ENCODE measurements around the gene CRAMP1. TPM values are rescaled to one million over a fixed set of nuclear protein-coding genes. Genes with fewer than 3 reads are reported as not detected.
A peak's percentile ranks its signal among the peaks of the same experiment; 100 is the strongest.

Gene CRAMP1
- total RNA-seq, 1 donor from 2014 or later = 24.1 TPM

GRCh38 chr16:1677339-1677738 is 65.2 kb downstream of the CRAMP1 start:
- intact Hi-C loops (cut with DNase I) = no loop called here
- Histone ChIP-seq H3K27ac (no peak overlapping the region), H3K27me3 (ENCODE audit: low read depth) (no peaks in the 10 kb centered on the region), H3K4me1 (peaks cover 14% of the 10 kb centered on the region), H3K9me3 (no peaks in the 10 kb centered on the region), H3K36me3 (peaks cover 34% of the 10 kb centered on the region), H3K4me3 (peak overlapping the region; percentile 77)
- ATAC-seq (no peak), DNase-seq (no peak)
- TF ChIP-seq, protein P1, sequence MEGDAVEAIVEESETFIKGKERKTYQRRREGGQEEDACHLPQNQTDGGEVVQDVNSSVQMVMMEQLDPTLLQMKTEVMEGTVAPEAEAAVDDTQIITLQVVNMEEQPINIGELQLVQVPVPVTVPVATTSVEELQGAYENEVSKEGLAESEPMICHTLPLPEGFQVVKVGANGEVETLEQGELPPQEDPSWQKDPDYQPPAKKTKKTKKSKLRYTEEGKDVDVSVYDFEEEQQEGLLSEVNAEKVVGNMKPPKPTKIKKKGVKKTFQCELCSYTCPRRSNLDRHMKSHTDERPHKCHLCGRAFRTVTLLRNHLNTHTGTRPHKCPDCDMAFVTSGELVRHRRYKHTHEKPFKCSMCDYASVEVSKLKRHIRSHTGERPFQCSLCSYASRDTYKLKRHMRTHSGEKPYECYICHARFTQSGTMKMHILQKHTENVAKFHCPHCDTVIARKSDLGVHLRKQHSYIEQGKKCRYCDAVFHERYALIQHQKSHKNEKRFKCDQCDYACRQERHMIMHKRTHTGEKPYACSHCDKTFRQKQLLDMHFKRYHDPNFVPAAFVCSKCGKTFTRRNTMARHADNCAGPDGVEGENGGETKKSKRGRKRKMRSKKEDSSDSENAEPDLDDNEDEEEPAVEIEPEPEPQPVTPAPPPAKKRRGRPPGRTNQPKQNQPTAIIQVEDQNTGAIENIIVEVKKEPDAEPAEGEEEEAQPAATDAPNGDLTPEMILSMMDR (IDR thresholded peaks at IDR 0.05) = no peak

GRCh38 chr16:1677942-1678499 is 65.9 kb downstream of the CRAMP1 start, which contains the start of gene JPT2:
JPT2 (plus strand) TSS chr16:1678279; CDS start chr16:1678313, 34 bp downstream.
- H3K4me1 ChIP-seq = peaks cover 14% of the 10 kb centered on the region
- ATAC-seq = peak; percentile 99
- intact Hi-C loops (cut with DNase I) = no loop called here
- peak within 1 kb of the TSS; percentile 77 for H3K27ac ChIP-seq
- no peaks in the 10 kb centered on the region for H3K27me3 ChIP-seq (ENCODE audit: low read depth)
- H3K36me3 ChIP-seq = peaks cover 28% of the 10 kb centered on the region
- peak within 1 kb of the TSS; percentile 77 for H3K4me3 ChIP-seq
- H3K9me3 ChIP-seq = no peaks in the 10 kb centered on the region
- TF ChIP-seq, protein P1 (IDR thresholded peaks at IDR 0.05) = no peak
- DNase-seq = peak; percentile 98

- intact Hi-C loops (cut with DNase I) = no loop called here
- DNase-seq (peak; percentile 62), ATAC-seq (peak; percentile 49 to 57)
- no peaks in the 10 kb centered on the region for H3K27me3 ChIP-seq (ENCODE audit: low read depth)
- no peaks in the 10 kb centered on the region for H3K9me3 ChIP-seq
- peak overlapping the region; percentile 77 for H3K4me3 ChIP-seq
- H3K4me1 ChIP-seq = peaks cover 14% of the 10 kb centered on the region
- H3K36me3 ChIP-seq = peaks cover 29% of the 10 kb centered on the region
- TF ChIP-seq, protein P1 (IDR thresholded peaks at IDR 0.05) = no peak
- peak overlapping the region; percentile 77 for H3K27ac ChIP-seq
These were observed 66.4 kb downstream of the CRAMP1 start for GRCh38 chr16:1678500-1679098.

DNA sequence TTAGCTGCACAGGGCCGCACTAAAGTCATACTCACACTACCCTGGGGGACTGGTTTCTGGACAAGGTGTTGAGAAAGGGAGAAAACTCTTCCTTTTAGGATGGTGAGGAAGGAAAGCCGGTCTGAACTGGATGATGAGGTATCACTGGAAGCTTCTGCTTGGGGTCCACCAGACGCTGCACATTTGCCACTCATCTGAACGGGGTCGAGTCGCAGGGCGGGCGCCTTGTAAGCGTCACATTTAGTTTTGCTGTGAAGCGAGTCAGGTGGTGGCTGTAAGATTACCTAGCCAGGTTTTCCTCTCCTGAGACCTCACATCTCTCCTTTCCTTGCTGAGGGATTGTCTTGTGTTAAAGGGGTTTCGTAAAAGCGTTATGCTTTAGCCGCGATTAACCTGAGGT is 68.2 kb downstream of the CRAMP1 start:
- Histone ChIP-seq H3K4me3 (no peak overlapping the region), H3K27ac (no peak overlapping the region), H3K27me3 (ENCODE audit: low read depth) (no peaks in the 10 kb centered on the region), H3K9me3 (no peaks in the 10 kb centered on the region), H3K36me3 (peaks cover 29% of the 10 kb centered on the region), H3K4me1 (peaks cover 14% of the 10 kb centered on the region)
- no peak for DNase-seq
- TF ChIP-seq, protein P1 (IDR thresholded peaks at IDR 0.05) = no peak
- no peak for ATAC-seq
- intact Hi-C loops (cut with DNase I) = no loop called here

DNA sequence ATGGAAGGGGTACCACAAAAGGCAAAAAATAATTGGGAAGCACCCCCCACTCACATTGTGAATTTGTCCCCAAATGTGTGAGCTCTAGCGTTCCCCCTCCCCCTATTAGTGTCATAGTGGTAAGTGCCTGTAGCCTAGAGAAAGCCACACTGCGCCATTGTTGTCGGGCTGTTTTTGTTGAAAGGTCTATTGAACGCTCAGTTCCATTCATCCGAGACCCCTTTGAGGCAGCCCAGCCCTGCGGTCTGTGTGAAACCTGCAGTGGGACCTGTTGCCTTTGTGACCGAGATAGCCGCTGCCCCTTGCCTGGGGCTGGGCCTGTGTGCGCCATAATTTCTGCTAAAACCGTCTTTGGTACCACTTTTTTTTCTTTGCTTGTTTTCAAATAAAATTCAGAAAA is 68.9 kb downstream of the CRAMP1 start:
- H3K27ac ChIP-seq = no peak overlapping the region

More for the DNA sequence above, 68.9 kb downstream of the CRAMP1 start:
- Histone ChIP-seq H3K9me3 (no peaks in the 10 kb centered on the region), H3K4me3 (no peak overlapping the region), H3K36me3 (peaks cover 29% of the 10 kb centered on the region), H3K27me3 (ENCODE audit: low read depth) (no peaks in the 10 kb centered on the region), H3K4me1 (peaks cover 14% of the 10 kb centered on the region)
- TF ChIP-seq, protein P1 (IDR thresholded peaks at IDR 0.05) = no peak
- intact Hi-C loops (cut with DNase I) = no loop called here
- DNase-seq (no peak), ATAC-seq (no peak)
